ENCODE measurements around the gene OBSCN. TPM values are rescaled to one million over a fixed set of nuclear protein-coding genes. Genes with fewer than 3 reads are reported as not detected.

The OBSCN gene
- total RNA-seq, 2 donors from 2014 or later: 194 to 201 TPM

DNA sequence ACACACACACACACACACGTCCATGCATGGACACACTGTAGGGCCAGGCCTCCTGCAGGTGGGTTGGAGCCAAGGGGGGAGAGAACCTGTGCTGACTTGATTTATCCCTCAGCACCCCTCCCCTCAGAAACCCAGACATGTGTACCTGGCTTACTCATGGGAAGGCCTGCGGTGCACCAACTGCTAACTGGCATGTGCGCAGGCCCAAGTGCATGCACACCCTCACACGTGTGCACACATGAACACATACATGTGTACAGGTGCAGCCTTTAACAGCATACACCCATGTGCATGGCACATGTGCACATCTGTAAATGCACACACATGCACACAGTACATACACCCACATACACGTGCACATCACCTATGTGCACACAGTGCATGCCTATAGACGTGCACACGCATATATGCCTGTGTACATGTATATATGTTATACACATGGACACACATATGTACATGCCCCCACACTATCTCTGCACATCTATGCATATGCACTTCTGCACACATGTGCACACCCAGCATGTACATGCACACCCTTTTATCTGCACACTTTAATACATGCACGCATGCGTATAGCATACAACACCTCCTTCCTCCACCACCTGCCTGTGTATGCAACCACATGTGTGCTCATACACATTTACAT, 131.3 kb downstream of the OBSCN start:
- DNase-seq: no peak
- no peak for ATAC-seq
- intact Hi-C loops (cut with DNase I): no loop called here

DNA sequence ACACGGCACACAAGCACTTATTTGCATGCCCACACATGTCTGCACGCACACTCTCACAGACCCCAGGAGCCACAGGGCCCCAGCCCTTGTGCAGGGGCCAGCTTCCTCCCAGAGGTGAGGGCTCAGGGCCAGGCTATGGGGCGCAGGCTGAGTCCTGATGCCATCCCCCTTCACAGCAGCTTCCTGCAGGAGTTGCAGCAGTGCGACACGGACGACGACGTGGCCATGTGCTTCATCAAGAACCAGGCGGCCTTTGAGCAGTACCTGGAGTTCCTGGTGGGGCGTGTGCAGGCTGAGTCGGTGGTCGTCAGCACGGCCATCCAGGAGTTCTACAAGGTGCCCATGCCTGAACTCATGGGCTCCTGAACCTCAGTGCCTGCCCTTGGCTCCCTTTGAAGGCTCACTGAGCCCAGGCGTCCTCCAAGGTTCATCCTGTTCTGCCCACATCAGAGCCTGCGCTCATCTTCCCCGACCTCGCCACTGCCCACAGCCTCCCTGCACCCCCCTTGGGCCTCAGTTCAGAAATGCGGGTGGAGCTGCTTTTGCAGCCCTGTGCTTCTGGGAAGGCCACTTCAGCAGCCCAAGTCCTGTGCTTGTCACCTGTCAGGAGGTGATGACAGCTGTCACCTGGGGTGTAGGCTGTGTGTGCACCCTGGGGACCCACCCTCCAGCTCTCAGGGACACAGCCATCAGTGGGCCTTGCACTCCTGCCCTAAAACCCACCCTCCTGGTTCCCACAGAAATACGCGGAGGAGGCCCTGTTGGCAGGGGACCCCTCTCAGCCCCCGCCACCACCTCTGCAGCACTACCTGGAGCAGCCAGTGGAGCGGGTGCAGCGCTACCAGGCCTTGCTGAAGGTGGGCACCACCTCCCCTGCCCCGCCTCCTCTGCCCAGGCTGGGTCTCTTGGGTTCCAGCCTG, 132.2 kb downstream of the OBSCN start:
- intact Hi-C loops (cut with DNase I): no loop called here
- ATAC-seq: no peak
- no peak for DNase-seq

DNA sequence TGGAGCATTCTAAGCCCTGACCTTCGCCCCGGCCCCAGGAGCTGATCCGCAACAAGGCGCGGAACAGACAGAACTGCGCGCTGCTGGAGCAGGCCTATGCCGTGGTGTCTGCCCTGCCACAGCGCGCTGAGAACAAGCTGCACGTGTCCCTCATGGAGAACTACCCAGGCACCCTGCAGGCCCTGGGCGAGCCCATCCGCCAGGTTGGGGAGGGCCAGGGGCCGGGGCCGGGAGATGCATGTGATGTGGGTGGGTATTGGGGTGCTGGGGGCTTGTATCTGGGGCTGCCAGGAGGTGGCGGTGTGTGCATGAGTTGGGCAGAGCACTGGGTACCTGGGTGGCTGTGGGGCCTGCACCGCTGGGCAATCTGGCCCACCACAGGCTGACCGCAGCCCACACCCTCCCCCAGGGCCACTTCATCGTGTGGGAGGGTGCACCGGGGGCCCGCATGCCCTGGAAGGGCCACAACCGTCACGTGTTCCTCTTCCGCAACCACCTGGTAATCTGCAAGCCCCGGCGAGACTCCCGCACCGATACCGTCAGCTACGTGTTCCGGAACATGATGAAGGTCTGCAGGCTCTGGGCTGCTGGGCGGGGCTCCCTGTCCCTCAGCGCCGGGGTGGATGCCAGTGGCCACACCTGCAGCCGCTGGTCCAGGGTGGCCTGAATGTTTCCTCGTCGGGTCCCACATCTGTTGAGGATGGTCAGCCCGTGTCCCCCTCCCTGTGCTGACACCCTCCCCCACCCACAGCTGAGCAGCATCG, 133.0 kb downstream of the OBSCN start:
- ATAC-seq (no peak), DNase-seq (peak; percentile 13)
- intact Hi-C loops (cut with DNase I): no loop called here

DNA sequence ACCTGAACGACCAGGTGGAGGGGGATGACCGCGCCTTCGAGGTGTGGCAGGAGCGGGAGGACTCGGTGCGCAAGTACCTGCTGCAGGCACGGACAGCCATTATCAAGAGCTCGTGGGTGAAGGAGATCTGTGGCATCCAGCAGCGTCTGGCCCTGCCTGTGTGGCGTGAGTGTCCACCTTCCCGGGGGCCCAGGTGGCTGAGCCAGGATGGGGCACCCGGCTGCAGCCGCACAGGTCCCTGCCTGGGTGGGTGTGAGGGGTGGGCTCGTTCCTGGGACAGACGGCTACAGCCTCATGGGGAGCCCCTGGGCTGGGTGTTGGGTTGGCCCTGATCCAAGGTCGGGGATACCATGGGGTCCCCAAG, 133.6 kb downstream of the OBSCN start:
- intact Hi-C loops (cut with DNase I): no loop called here
- DNase-seq (peak; percentile 18), ATAC-seq (no peak)

DNA sequence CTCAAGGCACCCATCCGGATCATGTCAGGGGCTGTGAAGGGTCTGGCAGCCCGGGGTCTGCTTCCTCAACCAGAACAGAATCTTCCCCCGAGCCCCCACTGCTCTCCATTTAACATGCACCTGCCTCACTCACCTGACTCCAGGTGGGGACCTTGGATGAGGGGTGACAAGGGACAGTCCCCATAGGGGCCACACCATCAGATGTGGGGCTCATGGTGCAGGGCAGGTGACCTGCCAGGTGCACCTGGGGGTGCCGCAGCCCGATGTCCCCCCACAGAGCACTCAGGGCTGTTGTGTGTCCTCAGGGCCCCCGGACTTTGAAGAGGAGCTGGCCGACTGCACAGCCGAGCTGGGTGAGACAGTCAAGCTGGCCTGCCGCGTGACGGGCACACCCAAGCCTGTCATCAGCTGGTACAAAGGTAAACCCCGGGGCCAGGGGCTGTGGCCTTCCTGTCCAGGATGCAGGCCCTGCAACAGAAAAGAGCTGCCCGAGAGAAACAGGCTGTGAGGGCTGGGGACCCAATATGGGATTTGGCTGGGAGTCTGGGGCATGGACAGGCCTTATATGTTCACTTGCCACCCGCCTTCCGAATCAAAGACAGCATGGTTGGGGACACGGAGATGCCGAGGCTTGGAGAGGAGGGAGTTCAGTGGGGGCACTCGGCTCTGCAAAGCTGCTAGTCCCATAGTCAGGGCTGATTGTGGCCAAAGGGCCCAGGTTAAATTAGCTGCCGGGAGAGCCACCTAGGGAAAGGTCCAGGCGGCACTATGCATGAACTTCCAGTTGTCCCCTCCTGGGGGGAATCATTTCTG, 134.2 kb downstream of the OBSCN start:
- ATAC-seq (no peak), DNase-seq (no peak)
- intact Hi-C loops (cut with DNase I): no loop called here

DNA sequence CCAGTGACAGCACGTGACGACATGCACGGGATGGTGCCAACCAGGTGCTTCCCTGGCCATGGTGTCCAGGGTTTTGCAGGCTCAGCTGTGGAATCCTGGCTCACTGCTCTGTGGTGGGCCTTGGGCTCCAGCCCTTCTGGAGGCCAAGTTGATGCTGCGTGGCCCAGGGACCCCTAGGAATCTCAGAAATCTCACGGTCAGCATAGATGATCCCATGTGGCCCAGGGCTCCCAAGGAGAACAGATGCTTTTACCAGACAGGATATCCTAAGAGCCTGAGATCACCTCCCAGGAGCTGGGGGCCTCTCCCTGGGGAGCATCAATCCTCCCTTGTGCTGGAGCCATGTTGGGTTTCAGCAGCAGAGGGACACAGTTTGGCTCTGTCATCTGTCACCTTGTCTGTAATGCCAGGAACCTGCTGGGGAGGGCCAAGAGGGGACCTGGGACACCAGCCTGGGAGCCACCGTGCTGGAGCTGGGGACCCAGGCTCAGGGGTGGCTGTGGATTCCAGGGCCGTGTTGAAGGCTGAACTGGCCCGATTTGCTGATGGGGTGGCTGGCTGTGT, 134.9 kb downstream of the OBSCN start:
- ATAC-seq (no peak), DNase-seq (no peak)
- intact Hi-C loops (cut with DNase I): no loop called here

DNA sequence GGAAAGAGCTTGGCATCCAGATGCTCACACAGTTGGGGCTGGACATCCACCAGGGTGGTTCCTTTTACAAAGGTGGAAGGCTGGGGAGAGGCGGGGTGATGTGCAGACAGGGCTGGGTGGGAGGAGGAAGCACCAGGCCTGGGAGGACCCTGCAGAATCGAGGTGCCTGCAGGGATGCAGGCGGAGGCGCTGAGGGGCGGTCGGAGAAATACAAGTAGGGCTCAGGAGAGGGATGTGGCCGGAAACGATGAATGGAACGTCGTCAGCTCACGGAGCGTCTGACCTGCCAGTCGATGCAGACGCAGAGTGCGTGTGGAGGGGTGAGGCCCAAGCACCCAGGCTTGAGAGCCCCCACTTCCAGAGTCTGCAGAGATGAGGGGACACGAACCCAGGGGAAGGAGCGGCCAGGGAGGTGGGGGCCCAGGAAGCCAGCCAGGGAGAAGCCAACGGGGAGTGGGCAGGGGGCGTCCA, 135.4 kb downstream of the OBSCN start:
- intact Hi-C loops (cut with DNase I): no loop called here
- DNase-seq (no peak), ATAC-seq (no peak)

DNA sequence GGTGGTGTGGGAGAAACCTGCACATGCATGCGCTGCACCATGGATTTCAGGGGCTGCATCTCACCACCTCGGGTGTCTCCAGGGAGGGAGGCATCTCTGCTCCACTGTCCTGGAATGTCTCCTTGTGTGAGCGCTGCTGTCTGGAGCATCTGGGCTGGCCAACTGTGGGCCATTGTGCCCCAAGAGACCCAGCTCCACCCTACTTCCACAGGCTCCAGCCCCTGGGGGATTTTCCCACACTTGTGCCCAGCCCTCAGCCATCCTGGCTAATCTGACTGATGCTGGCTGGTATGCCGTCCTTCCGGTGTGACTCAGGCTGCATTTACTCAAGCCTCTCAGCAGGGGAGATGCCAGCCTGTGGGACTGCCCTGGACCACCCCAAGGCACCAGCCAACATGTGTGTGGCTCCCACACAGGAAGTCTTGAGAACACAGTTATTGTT, 136.8 kb downstream of the OBSCN start:
- DNase-seq: no peak
- intact Hi-C loops (cut with DNase I): no loop called here
- peak in 1 of 2 donors; percentile 26 for ATAC-seq

DNA sequence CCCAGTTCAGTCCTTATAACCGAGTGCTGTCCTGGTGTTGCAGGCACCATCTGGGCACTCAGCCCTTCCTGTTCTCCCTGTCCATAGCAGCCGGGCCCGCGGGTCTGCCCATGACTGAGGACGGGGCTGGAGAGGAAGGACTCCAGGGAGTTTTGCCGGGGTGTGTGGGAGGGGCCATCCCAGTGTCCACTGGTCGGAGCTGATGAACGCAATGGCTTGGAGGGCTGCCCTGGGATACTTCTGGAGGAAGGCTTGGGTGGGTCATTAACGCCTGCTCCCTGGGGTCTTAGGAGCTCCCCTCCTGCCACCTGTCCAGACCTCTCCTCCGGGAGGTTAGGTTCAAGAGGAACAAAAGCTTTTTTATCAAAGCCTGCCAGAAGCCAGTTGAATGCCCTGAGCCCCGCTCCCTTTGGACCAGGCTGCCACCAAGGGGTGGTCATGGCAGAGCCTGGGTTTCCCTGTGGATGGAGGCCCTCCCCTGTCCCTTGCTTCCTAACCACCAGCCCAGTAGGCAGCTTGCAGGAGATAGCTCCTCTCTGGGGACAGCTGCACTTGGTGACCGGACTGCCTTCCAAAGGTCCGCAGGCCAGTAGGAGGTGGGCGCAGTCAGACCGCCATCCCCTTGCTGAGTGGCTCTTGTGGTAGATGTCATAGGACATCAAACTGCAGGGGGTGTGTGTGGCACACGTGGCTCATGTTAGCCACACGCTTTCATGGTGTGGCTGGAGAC, 137.5 kb downstream of the OBSCN start:
- peak; percentile 14 for DNase-seq
- intact Hi-C loops (cut with DNase I): no loop called here
- ATAC-seq: no peak

DNA sequence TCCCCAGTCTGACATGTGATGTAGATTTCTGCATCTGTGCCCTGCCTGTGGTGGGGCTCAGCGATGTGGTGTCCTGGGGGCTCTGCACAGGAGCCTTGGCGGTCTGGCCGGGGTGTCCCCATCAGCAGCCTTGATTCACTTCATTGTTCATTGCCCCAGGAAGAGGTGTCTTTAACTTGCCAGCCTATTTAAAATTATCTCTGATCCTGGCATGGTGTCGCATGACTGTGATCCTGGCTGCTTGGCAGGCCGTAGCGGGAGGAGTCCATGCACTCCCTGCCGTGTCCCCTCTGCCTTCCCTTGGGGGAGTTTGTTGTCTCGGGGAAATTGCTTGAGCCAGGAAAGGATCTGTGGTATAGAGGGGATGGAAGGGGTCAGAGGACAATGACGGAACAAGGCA, 138.9 kb downstream of the OBSCN start:
- ATAC-seq (peak; percentile 50 to 77), DNase-seq (peak; percentile 33)
- intact Hi-C loops (cut with DNase I): no loop called here

DNA sequence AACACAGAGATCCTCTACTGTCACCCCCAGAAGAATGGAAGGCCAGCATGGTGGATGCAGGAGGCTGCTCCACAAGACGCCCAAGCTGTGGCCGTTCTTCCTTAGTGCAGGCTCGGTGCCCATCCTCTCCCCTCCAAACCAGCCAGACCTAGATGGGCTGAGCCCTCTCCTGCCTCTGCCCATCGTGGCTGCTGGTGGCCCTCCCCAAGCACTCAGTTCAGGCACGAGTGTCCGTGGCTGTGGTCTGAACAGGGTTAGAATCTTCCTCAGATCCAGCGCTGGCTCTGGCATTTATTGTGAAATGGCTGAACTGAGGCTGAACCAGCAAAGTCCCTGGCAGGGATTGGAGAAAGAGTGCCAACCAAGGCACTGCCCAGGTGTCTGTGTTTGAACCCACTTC, 139.3 kb downstream of the OBSCN start:
- no peak for ATAC-seq
- intact Hi-C loops (cut with DNase I): no loop called here
- no peak for DNase-seq

DNA sequence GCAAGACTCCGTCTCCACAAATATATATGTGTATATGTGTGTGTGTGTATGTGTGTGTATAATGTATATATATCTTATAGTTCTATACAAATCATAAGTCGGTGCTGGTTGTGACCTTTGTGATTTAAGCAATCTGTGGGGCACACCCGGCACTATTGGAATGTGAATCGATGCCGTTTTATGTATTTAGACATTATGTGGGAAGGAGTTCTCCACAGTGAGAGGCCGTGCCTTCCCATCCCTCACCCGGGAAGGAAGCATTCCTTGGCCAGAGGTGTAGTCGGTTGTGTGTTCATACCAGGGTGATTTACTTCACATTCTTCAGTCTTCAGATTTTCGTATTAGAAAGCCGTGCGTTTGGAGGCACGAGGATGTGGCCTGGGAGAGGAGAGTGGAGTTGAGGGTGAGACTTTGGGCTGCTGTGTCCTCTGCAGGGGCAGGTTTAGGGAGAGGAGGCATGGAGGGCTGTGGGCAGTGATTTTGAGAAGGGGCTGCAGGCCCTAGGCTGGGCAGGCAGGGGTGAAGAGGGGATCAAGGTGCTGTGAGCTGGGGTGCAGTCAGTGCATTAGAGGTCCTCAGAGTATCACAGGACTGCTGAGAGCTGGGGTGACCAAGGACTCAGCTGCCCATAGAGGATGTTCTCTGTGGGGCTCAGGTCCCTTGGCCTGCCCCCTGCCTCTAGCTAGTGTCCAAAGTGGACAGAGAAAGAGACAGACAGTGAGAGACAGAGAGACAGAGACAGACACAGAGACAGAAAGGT, 141.0 kb downstream of the OBSCN start:
- intact Hi-C loops (cut with DNase I): no loop called here
- ATAC-seq (no peak), DNase-seq (peak; percentile 6)

DNA sequence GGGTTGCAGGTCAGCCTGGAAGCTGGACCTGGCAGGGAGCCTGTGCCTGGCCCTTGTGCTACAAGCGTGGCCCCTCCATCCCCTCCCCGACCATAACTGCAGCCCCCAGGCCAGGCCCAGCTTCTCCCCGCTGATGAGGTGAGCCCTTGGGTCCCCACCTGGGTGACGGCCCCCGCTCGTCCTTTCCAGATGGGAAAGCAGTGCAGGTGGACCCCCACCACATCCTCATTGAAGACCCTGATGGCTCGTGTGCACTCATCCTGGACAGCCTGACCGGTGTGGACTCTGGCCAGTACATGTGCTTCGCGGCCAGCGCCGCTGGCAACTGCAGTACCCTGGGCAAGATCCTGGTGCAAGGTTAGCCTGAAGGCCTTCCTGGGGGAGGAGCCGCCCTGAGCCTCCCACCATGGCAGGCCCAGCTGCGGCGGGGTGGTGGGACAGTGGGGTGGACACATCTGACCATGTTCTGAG, 141.9 kb downstream of the OBSCN start:
- intact Hi-C loops (cut with DNase I): no loop called here
- ATAC-seq: no peak
- peak; percentile 15 for DNase-seq

DNA sequence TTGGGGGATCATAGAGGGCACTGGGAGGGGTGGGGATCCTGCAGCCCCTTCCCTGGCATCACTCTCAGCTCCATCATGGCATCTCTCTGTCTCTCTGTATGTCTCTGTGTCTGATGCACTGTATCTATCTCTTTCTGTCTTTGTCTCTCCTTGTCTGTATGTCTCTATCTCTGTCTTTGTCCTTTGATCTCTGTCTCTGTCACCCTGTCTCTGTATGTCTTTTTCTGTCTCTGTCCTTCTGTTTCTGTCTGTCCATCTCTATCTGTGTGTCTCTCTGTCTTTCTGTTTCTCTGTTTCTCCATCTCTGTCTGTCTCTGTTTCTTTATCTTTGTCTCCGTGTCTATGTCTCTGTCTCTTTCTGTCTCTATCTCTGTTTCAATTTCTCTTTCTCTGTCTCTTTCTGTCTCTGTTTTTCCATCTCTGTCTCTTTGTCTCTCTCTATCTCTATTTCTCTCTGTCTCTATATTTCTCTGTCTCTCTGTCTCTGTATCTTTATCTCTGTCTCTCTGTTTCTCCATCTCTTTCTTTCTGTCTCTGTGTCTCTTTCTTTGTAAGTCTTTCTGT, 142.4 kb downstream of the OBSCN start:
- ATAC-seq: no peak
- DNase-seq: no peak
- intact Hi-C loops (cut with DNase I): no loop called here

DNA sequence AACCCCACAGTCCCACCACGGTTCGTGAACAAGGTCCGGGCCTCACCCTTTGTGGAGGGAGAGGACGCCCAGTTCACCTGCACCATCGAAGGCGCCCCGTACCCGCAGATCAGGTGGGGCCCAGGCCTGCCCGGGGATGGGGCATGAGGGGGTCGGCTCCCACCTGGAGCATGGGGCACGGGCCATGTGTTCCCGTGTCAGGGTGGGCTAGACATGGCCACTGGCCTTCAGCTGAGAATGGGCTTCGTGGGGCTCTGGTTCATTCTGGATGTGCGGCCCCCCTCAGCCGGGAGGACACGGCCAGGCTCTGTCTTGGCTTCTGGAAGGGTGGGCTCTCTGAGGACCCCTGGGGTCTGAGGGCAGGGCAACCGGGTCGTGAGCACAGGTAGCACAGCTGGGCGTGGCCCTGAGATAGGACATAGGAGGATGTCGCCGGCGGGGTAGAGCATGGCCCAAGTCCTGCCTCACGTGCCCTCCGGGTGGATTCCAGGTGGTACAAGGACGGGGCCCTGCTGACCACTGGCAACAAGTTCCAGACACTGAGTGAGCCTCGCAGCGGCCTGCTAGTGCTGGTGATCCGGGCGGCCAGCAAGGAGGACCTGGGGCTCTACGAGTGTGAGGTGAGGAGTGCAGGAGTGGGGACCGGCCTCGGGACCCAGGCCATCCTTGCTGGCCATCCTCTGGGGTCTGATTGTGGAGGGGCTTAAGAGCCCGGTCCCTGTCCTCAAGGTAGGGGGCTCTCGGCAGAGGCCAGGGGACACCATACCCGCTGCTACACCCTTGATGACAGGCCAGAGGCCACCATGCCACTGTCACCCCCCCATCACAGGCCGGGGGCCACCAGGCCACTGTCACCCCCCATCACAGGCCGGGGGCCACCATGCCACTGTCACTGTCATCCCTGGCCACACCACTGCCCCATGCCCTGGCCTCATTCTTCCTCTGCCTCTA, 143.3 kb downstream of the OBSCN start:
- ATAC-seq (no peak), DNase-seq (peak; percentile 16)
- intact Hi-C loops (cut with DNase I): no loop called here

DNA sequence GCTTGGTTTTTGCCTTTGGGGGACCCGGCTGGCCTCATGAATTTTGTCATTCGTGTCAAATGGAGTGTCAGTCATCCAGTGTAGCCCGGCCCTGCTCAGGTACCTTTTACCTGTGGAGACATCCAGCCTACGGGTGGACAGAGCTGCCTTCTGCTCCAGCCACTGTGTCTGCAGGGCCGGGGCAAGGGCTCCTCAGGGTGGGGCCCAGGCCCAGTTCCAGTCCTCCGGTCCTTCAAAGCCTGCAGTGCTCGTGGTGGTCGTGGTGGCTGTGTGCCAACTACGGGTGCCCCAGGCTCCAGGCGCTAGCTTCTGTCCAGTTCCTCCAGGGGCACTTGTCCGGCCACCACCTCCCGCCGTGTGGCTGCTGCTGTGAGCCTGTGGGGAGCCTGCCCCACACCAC, 144.0 kb downstream of the OBSCN start:
- ATAC-seq: no peak
- intact Hi-C loops (cut with DNase I): no loop called here
- peak; percentile 17 for DNase-seq
